ENCODE data around the gene ZDHHC14.

DNA sequence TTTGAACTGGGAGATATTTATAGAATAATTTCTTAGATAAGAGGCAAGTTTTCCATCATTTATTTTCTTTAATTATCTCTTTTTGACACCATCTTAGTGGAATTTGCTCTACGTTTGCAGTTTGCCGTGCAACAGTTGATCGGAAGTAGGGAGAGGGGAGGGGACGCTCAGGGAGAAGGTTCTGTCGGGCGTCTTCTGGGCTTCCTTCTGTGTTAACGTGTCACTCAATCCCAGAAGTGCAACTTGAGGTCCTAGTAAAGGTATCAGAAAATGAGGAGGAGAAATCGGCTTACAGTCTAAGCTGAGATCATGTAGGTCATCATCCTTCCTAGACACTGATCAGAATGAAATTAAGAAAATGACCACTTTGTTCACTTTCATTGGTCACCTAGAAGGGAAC, 293.1 kb downstream of the ZDHHC14 start:
- TF ChIP-seq POLR2A (IDR thresholded peaks at IDR 0.05) (no peak), POLR2AphosphoS5 (IDR thresholded peaks at IDR 0.05) (no peak)
- TF ChIP-seq, protein P1, sequence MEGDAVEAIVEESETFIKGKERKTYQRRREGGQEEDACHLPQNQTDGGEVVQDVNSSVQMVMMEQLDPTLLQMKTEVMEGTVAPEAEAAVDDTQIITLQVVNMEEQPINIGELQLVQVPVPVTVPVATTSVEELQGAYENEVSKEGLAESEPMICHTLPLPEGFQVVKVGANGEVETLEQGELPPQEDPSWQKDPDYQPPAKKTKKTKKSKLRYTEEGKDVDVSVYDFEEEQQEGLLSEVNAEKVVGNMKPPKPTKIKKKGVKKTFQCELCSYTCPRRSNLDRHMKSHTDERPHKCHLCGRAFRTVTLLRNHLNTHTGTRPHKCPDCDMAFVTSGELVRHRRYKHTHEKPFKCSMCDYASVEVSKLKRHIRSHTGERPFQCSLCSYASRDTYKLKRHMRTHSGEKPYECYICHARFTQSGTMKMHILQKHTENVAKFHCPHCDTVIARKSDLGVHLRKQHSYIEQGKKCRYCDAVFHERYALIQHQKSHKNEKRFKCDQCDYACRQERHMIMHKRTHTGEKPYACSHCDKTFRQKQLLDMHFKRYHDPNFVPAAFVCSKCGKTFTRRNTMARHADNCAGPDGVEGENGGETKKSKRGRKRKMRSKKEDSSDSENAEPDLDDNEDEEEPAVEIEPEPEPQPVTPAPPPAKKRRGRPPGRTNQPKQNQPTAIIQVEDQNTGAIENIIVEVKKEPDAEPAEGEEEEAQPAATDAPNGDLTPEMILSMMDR (IDR thresholded peaks at IDR 0.05) = no peak
